GM12878 (cell line): Measurements from ENCODE around the gene KIF26A.

Source experiments
- BCL11A ChIP-seq: IDR thresholded peaks from 2 replicates; pipeline ENCODE4 v1.6.1; 2011; ENCODE audit warnings: low read depth, low read length
- CBX3 ChIP-seq: fragments of 200-600 bp; sonication (generic); IDR thresholded peaks from 2 replicates; pipeline ENCODE4 v1.6.1; 2016; ENCODE audit warnings: low read depth, borderline replicate concordance
- CREB1 ChIP-seq: IDR thresholded peaks from 2 replicates; pipeline ENCODE4 v1.6.1; 2012; ENCODE audit warnings: low read depth, mild to moderate bottlenecking, inconsistent platforms
- CTCF ChIP-seq, 3 experiments: IDR thresholded peaks in 2 of 3; conservative IDR thresholded peaks in 1 of 3; 2 replicates each; pipeline ENCODE4 v1.5.1; 2011; ENCODE audit warnings: low read depth in 3 of 3, low read length in 3 of 3, mild to moderate bottlenecking in 3 of 3, control low read depth in 2 of 3, moderate library complexity in 2 of 3, inconsistent platforms in 1 of 3, mixed read lengths in 1 of 3; ENCODE audit not compliant: control insufficient read depth in 2 of 3, insufficient read depth in 1 of 3; ENCODE audit errors: extremely low read depth in 1 of 3
- EZH2 ChIP-seq: IDR thresholded peaks from 2 replicates; pipeline ENCODE4 v1.6.1; 2012; ENCODE audit warnings: low read depth, mild to moderate bottlenecking, control low read depth, inconsistent platforms, low read length, borderline replicate concordance; ENCODE audit not compliant: control insufficient read depth
- MXI1 ChIP-seq: fragments of 150-350 bp; IDR thresholded peaks from 2 replicates; pipeline ENCODE4 v1.6.1; 2011; ENCODE audit warnings: low read depth, mild to moderate bottlenecking, inconsistent platforms, low read length, improper control_type of control experiment
- NBN ChIP-seq: fragments of 450-650 bp; IDR thresholded peaks from 2 replicates; pipeline ENCODE4 v1.6.1; 2016
- RFX5 ChIP-seq: IDR thresholded peaks from 2 replicates; pipeline ENCODE4 v1.6.1; 2011; ENCODE audit warnings: low read depth, low read length, improper control_type of control experiment
- SUZ12 ChIP-seq: fragments of 200-600 bp; sonication (generic); IDR thresholded peaks from one replicate; pipeline ENCODE4 v1.6.1; 2018; ENCODE audit warnings: antibody characterized with exemption, mild to moderate bottlenecking; ENCODE audit not compliant: unreplicated experiment
- TF ChIP-seq, protein P1 (sequence below): fragments of 450-650 bp; IDR thresholded peaks from 2 replicates; pipeline ENCODE4 v1.6.1; 2016; ENCODE audit warnings: mild to moderate bottlenecking

DNA sequence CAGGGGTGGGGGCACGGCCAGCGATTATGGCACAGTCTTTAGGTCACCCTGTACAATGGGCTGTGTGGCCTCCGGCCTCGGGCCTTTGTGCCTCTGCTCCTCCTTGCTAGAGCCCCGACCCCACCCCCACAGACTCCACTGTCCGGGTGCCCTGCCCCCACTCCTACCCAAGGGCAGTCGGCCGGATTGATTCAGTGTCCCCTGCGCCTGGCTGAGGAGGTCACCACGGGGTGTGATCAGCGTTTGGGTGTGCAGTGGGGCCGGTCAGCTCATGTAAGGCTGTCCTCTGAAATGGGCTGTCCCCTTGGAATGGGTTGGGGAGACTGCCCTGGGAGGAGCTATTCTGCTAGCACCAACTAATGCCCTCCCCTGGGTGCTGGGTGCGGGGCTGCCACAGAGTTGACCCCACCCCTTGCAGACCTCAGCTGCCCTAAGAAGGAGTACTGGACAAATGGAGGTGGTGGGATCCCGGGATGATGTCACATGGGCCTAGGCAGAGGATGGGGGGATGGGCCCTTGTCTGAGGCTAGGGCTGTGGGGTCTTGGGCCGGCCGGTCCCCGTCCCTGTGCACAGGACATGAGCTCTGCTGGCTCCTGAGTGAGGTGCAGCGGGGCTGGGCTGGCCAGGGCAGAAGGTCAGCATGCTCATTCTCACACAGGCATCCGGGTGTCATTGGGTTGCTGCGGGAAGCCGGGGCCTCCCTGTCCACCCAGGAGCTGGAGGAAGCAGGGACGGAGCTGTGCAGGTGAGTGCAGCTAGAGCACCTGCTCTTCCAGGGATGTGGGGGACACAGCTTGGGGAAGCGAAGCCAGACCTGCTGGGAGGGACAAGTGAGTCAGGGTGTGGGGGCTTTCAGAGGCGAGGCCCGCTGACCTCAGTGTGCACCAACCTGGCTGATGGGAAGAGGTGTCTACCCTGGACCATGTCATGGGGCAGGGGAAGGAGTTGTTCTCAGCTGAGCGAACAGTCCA is 29.5 kb upstream of the KIF26A start:
- TF ChIP-seq MXI1, result no peak
- no peak for TF ChIP-seq SUZ12
- no peak for TF ChIP-seq CTCF (IDR thresholded peaks at IDR 0.05 in 2 of 3, conservative IDR thresholded peaks at IDR 0.05 in 1 of 3; ENCODE audit: control insufficient read depth in 2 of 3, extremely low read depth in 1 of 3, insufficient read depth in 1 of 3, low read depth in 3 of 3, low read length in 3 of 3)
- TF ChIP-seq NBN, result no peak
- TF ChIP-seq CREB1, result no peak
- TF ChIP-seq, protein P1, sequence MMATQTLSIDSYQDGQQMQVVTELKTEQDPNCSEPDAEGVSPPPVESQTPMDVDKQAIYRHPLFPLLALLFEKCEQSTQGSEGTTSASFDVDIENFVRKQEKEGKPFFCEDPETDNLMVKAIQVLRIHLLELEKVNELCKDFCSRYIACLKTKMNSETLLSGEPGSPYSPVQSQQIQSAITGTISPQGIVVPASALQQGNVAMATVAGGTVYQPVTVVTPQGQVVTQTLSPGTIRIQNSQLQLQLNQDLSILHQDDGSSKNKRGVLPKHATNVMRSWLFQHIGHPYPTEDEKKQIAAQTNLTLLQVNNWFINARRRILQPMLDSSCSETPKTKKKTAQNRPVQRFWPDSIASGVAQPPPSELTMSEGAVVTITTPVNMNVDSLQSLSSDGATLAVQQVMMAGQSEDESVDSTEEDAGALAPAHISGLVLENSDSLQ, result no peak
- no peak for TF ChIP-seq EZH2
- TF ChIP-seq BCL11A, result no peak
- TF ChIP-seq RFX5, result no peak
- TF ChIP-seq CBX3, result no peak
